Motor neuron (in vitro differentiated cells): ENCODE results near the gene PRRX2. TPM values are rescaled to one million over a fixed set of nuclear protein-coding genes. Genes with fewer than 3 reads are reported as not detected.

Source experiments
- ATAC-seq, 8 experiments: fragments of 200-7000 bp; cut with Tn5 transposase; replicated peaks in 6 of 8; 2 replicates each; pipeline ENCODE4 v1.8.0; 2021; ENCODE audit warnings: mild to moderate bottlenecking in 8 of 8, moderate library complexity in 8 of 8
- H3K27ac ChIP-seq, 2 donors: fragments of 250-450 bp; sonication (Bioruptor Pico); 2 replicates each; pipeline ENCODE4 v1.9.0; 2021; ENCODE audit warnings: antibody characterized with exemption in 2 of 2, mild to moderate bottlenecking in 2 of 2, moderate library complexity in 1 of 2
- H3K4me1 ChIP-seq, 2 donors: fragments of 250-450 bp; sonication (Bioruptor Pico); replicated peaks in 1 of 2; 2 replicates each; pipeline ENCODE4 v1.6.1; 2021; ENCODE audit warnings: antibody characterized with exemption in 2 of 2, mild to moderate bottlenecking in 2 of 2, moderate library complexity in 1 of 2
- H3K4me3 ChIP-seq, 5 donors: fragments of 250-450 bp; sonication (Bioruptor Pico); 2 replicates each; pipeline ENCODE4 v1.9.0; 2021; ENCODE audit warnings: antibody characterized with exemption in 5 of 5, mild to moderate bottlenecking in 5 of 5, moderate library complexity in 4 of 5
- WGBS, 10 experiments: fragments of 450-650 bp; shearing (Covaris generic); methylation state at CpG; one replicate each; pipeline ENCODE4 v1.0.0; 2022; 5-methylcytosine and 5-hydroxymethylcytosine counted together
- in situ Hi-C, 9 experiments: fragments of 400-800 bp; cut with MboI; loops; one replicate each; pipeline ENCODE4 v1.15.0; 2021; ENCODE audit warnings: low sequenced_read_pairs in 9 of 9, low pct_unique_long_range_greater_than_20kb in 2 of 9; ENCODE audit not compliant: unreplicated experiment in 9 of 9
- total RNA-seq, 8 experiments: library from RNA; unstranded; fragments of 300-600 nt; gene quantifications; 2 replicates each; pipeline versions ENCODE4 v1.2.3 to v1.2.4, GENCODE V29; 2022

PRRX2 gene
- 10 to 100 TPM in 1 of 8 experiments, 1 to 10 TPM in 1, under 1 TPM in 5, not detected in 1; 0.14 to 14.4 (median 0.87) TPM for total RNA-seq

GRCh38 chr9:129665389-129665775 lies at the start of gene PRRX2:
Gene PRRX2 (plus strand): TSS chr9:129665647. CDS start chr9:129665868, 221 bp downstream.
- WGBS, 10 experiments: 0% methylated on average over 1 of the region's 37 CpGs; no CpG with 5 or more reads in 9 of the 10 experiments
- in situ Hi-C loops: loop anchor here in 1 of 9 experiments (25.0 kb wide), 1 partner anchor 122 kb away; no protein-coding TSS in a partner anchor
- peak; percentile 53 to 89 (median 72) for ATAC-seq

GRCh38 chr9:129617167-129617566 lies 48.3 kb upstream of the PRRX2 start:
- in situ Hi-C loops: loop anchor here in 8 of 9 experiments (10.0 to 25.0 kb wide), 4 partner anchors 230 to 482 kb away; no protein-coding TSS in a partner anchor
- WGBS, 10 experiments: 0% methylated on average over 1 of the region's 1 CpG; no CpG with 5 or more reads in 4 of the 10 experiments
- ATAC-seq: peak in 3 of 8 experiments; percentile 42 to 82 (median 63)
- Histone ChIP-seq H3K27ac (no peak overlapping the region), H3K4me3 (no peak overlapping the region), H3K4me1 (peaks cover 13 to 15% of the 10 kb centered on the region in 2 donors)

More at GRCh38 chr9:129665389-129665775, at the start of gene PRRX2:
- Histone ChIP-seq H3K4me3 (peak within 1 kb of the TSS in 4 of 5 donors; percentile 7 to 12 (median 11)), H3K27ac (no peak within 1 kb of the TSS), H3K4me1 (peaks cover 0 to 5% of the 10 kb centered on the region in 2 donors)

GRCh38 chr9:129619787-129620668 lies 45.4 kb upstream of the PRRX2 start:
- in situ Hi-C loops: loop anchor here in 8 of 9 experiments (10.0 to 25.0 kb wide), 4 partner anchors 233 to 485 kb away; no protein-coding TSS in a partner anchor
- H3K4me3 ChIP-seq: peak overlapping the region; percentile 34 to 42 (median 38)
- no peak overlapping the region for H3K27ac ChIP-seq

GRCh38 chr9:129620669-129621295 lies 44.7 kb upstream of the PRRX2 start, which contains the start of gene C9orf50:
Gene C9orf50 (minus strand): TSS chr9:129621101. CDS start chr9:129620574, 527 bp downstream.
- WGBS, 10 experiments: 19 to 88% (median 27%) methylated on average over 1 to 11 of the region's 21 CpGs; no CpG with 5 or more reads in 3 of the 10 experiments
- Histone ChIP-seq H3K4me1 (peaks cover 3 to 6% of the 10 kb centered on the region in 2 donors), H3K27ac (no peak within 1 kb of the TSS), H3K4me3 (peak within 1 kb of the TSS; percentile 34 to 42 (median 38))
- ATAC-seq: no peak
- in situ Hi-C loops: loop anchor here in 7 of 9 experiments (25.0 kb wide), 3 partner anchors 233 to 483 kb away; no protein-coding TSS in a partner anchor

More at GRCh38 chr9:129619787-129620668, 45.4 kb upstream of the PRRX2 start:
- ATAC-seq: peak; percentile 19 to 81 (median 76)
- H3K4me1 ChIP-seq: peaks cover 0 to 3% of the 10 kb centered on the region in 2 donors
- 0 to 60% methylated on average over 1 of the region's 82 CpGs; no CpG with 5 or more reads in 8 of the 10 experiments for WGBS, 10 experiments

- Histone ChIP-seq H3K4me1 (peaks cover 17 to 19% of the 10 kb centered on the region in 2 donors), H3K4me3 (no peak overlapping the region), H3K27ac (no peak overlapping the region)
- in situ Hi-C loops: loop anchor here in 7 of 9 experiments (25.0 kb wide), 3 partner anchors 236 to 486 kb away; no protein-coding TSS in a partner anchor
- ATAC-seq: peak in 2 of 8 experiments; percentile 3 to 9
- 0 to 92% (median 70%) methylated on average over 2 to 6 of the region's 6 CpGs; no CpG with 5 or more reads in 1 of the 10 experiments for WGBS, 10 experiments
These were observed 42.1 kb upstream of the PRRX2 start for GRCh38 chr9:129623331-129623730.

- H3K4me3 ChIP-seq: no peak overlapping the region
- in situ Hi-C loops: loop anchor here in 7 of 9 experiments (25.0 kb wide), 3 partner anchors 237 to 487 kb away; no protein-coding TSS in a partner anchor
- 0 to 91% (median 57%) methylated on average over 1 to 9 of the region's 12 CpGs; no CpG with 5 or more reads in 1 of the 10 experiments for WGBS, 10 experiments
These were observed 41.2 kb upstream of the PRRX2 start for GRCh38 chr9:129624168-129624759.

GRCh38 chr9:129624947-129625346 lies 40.5 kb upstream of the PRRX2 start:
- Histone ChIP-seq H3K4me1 (peaks cover 17 to 19% of the 10 kb centered on the region in 2 donors), H3K4me3 (no peak overlapping the region), H3K27ac (no peak overlapping the region)
- ATAC-seq: no peak
- in situ Hi-C loops: loop anchor here in 8 of 9 experiments (25.0 kb wide), 4 partner anchors 162 to 488 kb away; no protein-coding TSS in a partner anchor
- WGBS, 10 experiments: 0 to 82% (median 70%) methylated on average over 1 to 9 of the region's 9 CpGs; no CpG with 5 or more reads in 2 of the 10 experiments

More at GRCh38 chr9:129624168-129624759, 41.2 kb upstream of the PRRX2 start:
- no peak overlapping the region for H3K27ac ChIP-seq
- peaks cover 17 to 22% of the 10 kb centered on the region in 2 donors for H3K4me1 ChIP-seq
- no peak for ATAC-seq

- peaks cover 19% of the 10 kb centered on the region in 2 donors for H3K4me1 ChIP-seq
- H3K27ac ChIP-seq: peak within 1 kb of the TSS; percentile 91 to 95
- in situ Hi-C loops: loop anchor here in 5 of 9 experiments (25.0 kb wide), 1 partner anchor 161 kb away; no protein-coding TSS in a partner anchor
- 0 to 2% (median 0%) methylated on average over 1 to 15 of the region's 55 CpGs; no CpG with 5 or more reads in 5 of the 10 experiments for WGBS, 10 experiments
- peak; percentile 62 to 89 (median 84) for ATAC-seq
- H3K4me3 ChIP-seq: peak within 1 kb of the TSS; percentile 84 to 99 (median 94)
These were observed 39.3 kb upstream of the PRRX2 start, which contains the start of gene NTMT1 for GRCh38 chr9:129626079-129626624. Gene NTMT1 (plus strand): TSS chr9:129626163. CDS start chr9:129632704, 6,541 bp downstream.

GRCh38 chr9:129626625-129627284 lies 38.7 kb upstream of the PRRX2 start:
- in situ Hi-C loops: loop anchor here in 5 of 9 experiments (25.0 kb wide), 1 partner anchor 161 kb away; no protein-coding TSS in a partner anchor
- peak overlapping the region; percentile 84 to 99 (median 94) for H3K4me3 ChIP-seq
- 0 to 60% (median 10%) methylated on average over 1 to 14 of the region's 20 CpGs; no CpG with 5 or more reads in 3 of the 10 experiments for WGBS, 10 experiments

GRCh38 chr9:129627556-129628440 lies 37.6 kb upstream of the PRRX2 start:
- WGBS, 10 experiments: 20 to 83% (median 38%) methylated on average over 1 to 9 of the region's 12 CpGs
- ATAC-seq: peak in 2 of 8 experiments; percentile 3 to 16

More at GRCh38 chr9:129626625-129627284, 38.7 kb upstream of the PRRX2 start:
- Histone ChIP-seq H3K27ac (peak overlapping the region in 1 of 2 donors; percentile 95), H3K4me1 (peaks cover 19% of the 10 kb centered on the region in 2 donors)
- peak in 7 of 8 experiments; percentile 0 to 30 (median 6) for ATAC-seq

More at GRCh38 chr9:129627556-129628440, 37.6 kb upstream of the PRRX2 start:
- in situ Hi-C loops: loop anchor here in 5 of 9 experiments (25.0 kb wide), 1 partner anchor 160 kb away; no protein-coding TSS in a partner anchor
- Histone ChIP-seq H3K4me3 (peak overlapping the region in 2 of 5 donors; percentile 84 to 94), H3K4me1 (peaks cover 19% of the 10 kb centered on the region in 2 donors), H3K27ac (no peak overlapping the region)
